ENCODE measurements around the gene POLD3.

POLD3 gene

GRCh38 chr11:74626130-74626529, 33.7 kb downstream of the POLD3 start:
- Histone ChIP-seq H3K9ac (ENCODE audit: low read depth, low read length) (no peak overlapping the region), H3K9me3 (replicated peaks; ENCODE audit: low read length) (no peaks in the 10 kb centered on the region), H3K4me1 (ENCODE audit: control insufficient read depth, insufficient read depth, low read length) (no peaks in the 10 kb centered on the region), H3K27me3 (ENCODE audit: control insufficient read depth, insufficient read depth, low read length) (no peaks in the 10 kb centered on the region), H3K4me3 (ENCODE audit: low read length) (no peak overlapping the region), H3K4me2 (ENCODE audit: low read length) (no peak overlapping the region), H3K36me3 (ENCODE audit: insufficient read depth, low read length) (peaks cover 3% of the 10 kb centered on the region)

GRCh38 chr11:74626604-74627003, 34.2 kb downstream of the POLD3 start:
- no peak overlapping the region for H3K4me3 ChIP-seq (ENCODE audit: low read length)
- H3K4me1 ChIP-seq (ENCODE audit: control insufficient read depth, insufficient read depth, low read length) = no peaks in the 10 kb centered on the region
- no peak overlapping the region for H3K4me2 ChIP-seq (ENCODE audit: low read length)
- no peaks in the 10 kb centered on the region for H3K27me3 ChIP-seq (ENCODE audit: control insufficient read depth, insufficient read depth, low read length)
- no peak overlapping the region for H3K9ac ChIP-seq (ENCODE audit: low read depth, low read length)
- H3K9me3 ChIP-seq (replicated peaks; ENCODE audit: low read length) = no peaks in the 10 kb centered on the region
- H3K36me3 ChIP-seq (ENCODE audit: insufficient read depth, low read length) = peaks cover 3% of the 10 kb centered on the region

GRCh38 chr11:74627381-74627780, 35.0 kb downstream of the POLD3 start:
- Histone ChIP-seq H3K4me1 (ENCODE audit: control insufficient read depth, insufficient read depth, low read length) (no peaks in the 10 kb centered on the region), H3K4me3 (ENCODE audit: low read length) (no peak overlapping the region), H3K4me2 (ENCODE audit: low read length) (no peak overlapping the region), H3K9me3 (replicated peaks; ENCODE audit: low read length) (no peaks in the 10 kb centered on the region), H3K27me3 (ENCODE audit: control insufficient read depth, insufficient read depth, low read length) (no peaks in the 10 kb centered on the region), H3K36me3 (ENCODE audit: insufficient read depth, low read length) (peaks cover 5% of the 10 kb centered on the region), H3K9ac (ENCODE audit: low read depth, low read length) (no peak overlapping the region)

GRCh38 chr11:74630043-74630442, 37.7 kb downstream of the POLD3 start:
- H3K27me3 ChIP-seq (ENCODE audit: control insufficient read depth, insufficient read depth, low read length) = no peaks in the 10 kb centered on the region
- H3K36me3 ChIP-seq (ENCODE audit: insufficient read depth, low read length) = peaks cover 10% of the 10 kb centered on the region
- no peak overlapping the region for H3K4me3 ChIP-seq (ENCODE audit: low read length)
- H3K4me2 ChIP-seq (ENCODE audit: low read length) = no peak overlapping the region
- no peaks in the 10 kb centered on the region for H3K4me1 ChIP-seq (ENCODE audit: control insufficient read depth, insufficient read depth, low read length)
- no peak overlapping the region for H3K9ac ChIP-seq (ENCODE audit: low read depth, low read length)
- no peaks in the 10 kb centered on the region for H3K9me3 ChIP-seq (replicated peaks; ENCODE audit: low read length)

GRCh38 chr11:74633406-74634393, 41.3 kb downstream of the POLD3 start:
- Histone ChIP-seq H3K4me2 (ENCODE audit: low read length) (no peak overlapping the region), H3K36me3 (ENCODE audit: insufficient read depth, low read length) (peaks cover 6% of the 10 kb centered on the region), H3K9me3 (replicated peaks; ENCODE audit: low read length) (no peaks in the 10 kb centered on the region), H3K27me3 (ENCODE audit: control insufficient read depth, insufficient read depth, low read length) (no peaks in the 10 kb centered on the region), H3K9ac (ENCODE audit: low read depth, low read length) (no peak overlapping the region), H3K4me1 (ENCODE audit: control insufficient read depth, insufficient read depth, low read length) (peaks cover 13% of the 10 kb centered on the region), H3K4me3 (ENCODE audit: low read length) (no peak overlapping the region)

GRCh38 chr11:74634537-74634936, 42.2 kb downstream of the POLD3 start:
- Histone ChIP-seq H3K36me3 (ENCODE audit: insufficient read depth, low read length) (peaks cover 6% of the 10 kb centered on the region), H3K9ac (ENCODE audit: low read depth, low read length) (no peak overlapping the region), H3K4me3 (ENCODE audit: low read length) (no peak overlapping the region), H3K4me1 (ENCODE audit: control insufficient read depth, insufficient read depth, low read length) (peaks cover 13% of the 10 kb centered on the region), H3K9me3 (replicated peaks; ENCODE audit: low read length) (no peaks in the 10 kb centered on the region), H3K27me3 (ENCODE audit: control insufficient read depth, insufficient read depth, low read length) (no peaks in the 10 kb centered on the region), H3K4me2 (ENCODE audit: low read length) (no peak overlapping the region)

- Histone ChIP-seq H3K4me1 (ENCODE audit: control insufficient read depth, insufficient read depth, low read length) (peaks cover 13% of the 10 kb centered on the region), H3K4me3 (ENCODE audit: low read length) (no peak overlapping the region), H3K4me2 (ENCODE audit: low read length) (no peak overlapping the region), H3K9me3 (replicated peaks; ENCODE audit: low read length) (no peaks in the 10 kb centered on the region), H3K36me3 (ENCODE audit: insufficient read depth, low read length) (peaks cover 22% of the 10 kb centered on the region), H3K27me3 (ENCODE audit: control insufficient read depth, insufficient read depth, low read length) (no peaks in the 10 kb centered on the region), H3K9ac (ENCODE audit: low read depth, low read length) (peak overlapping the region; percentile 15)
These were observed 44.3 kb downstream of the POLD3 start for GRCh38 chr11:74636630-74637184.

GRCh38 chr11:74637700-74638099, 45.3 kb downstream of the POLD3 start:
- H3K27me3 ChIP-seq (ENCODE audit: control insufficient read depth, insufficient read depth, low read length) = no peaks in the 10 kb centered on the region
- H3K9me3 ChIP-seq (replicated peaks; ENCODE audit: low read length) = no peaks in the 10 kb centered on the region
- no peak overlapping the region for H3K4me3 ChIP-seq (ENCODE audit: low read length)
- no peak overlapping the region for H3K4me2 ChIP-seq (ENCODE audit: low read length)
- peaks cover 23% of the 10 kb centered on the region for H3K36me3 ChIP-seq (ENCODE audit: insufficient read depth, low read length)
- H3K4me1 ChIP-seq (ENCODE audit: control insufficient read depth, insufficient read depth, low read length) = peaks cover 13% of the 10 kb centered on the region
- no peak overlapping the region for H3K9ac ChIP-seq (ENCODE audit: low read depth, low read length)

- no peaks in the 10 kb centered on the region for H3K9me3 ChIP-seq (replicated peaks; ENCODE audit: low read length)
These were observed 46.5 kb downstream of the POLD3 start for GRCh38 chr11:74638869-74639268.

GRCh38 chr11:74639533-74639932, 47.2 kb downstream of the POLD3 start:
- H3K36me3 ChIP-seq (ENCODE audit: insufficient read depth, low read length) = peaks cover 23% of the 10 kb centered on the region
- no peak overlapping the region for H3K9ac ChIP-seq (ENCODE audit: low read depth, low read length)
- no peak overlapping the region for H3K4me2 ChIP-seq (ENCODE audit: low read length)
- peaks cover 13% of the 10 kb centered on the region for H3K4me1 ChIP-seq (ENCODE audit: control insufficient read depth, insufficient read depth, low read length)
- no peaks in the 10 kb centered on the region for H3K27me3 ChIP-seq (ENCODE audit: control insufficient read depth, insufficient read depth, low read length)
- H3K4me3 ChIP-seq (ENCODE audit: low read length) = no peak overlapping the region
- no peaks in the 10 kb centered on the region for H3K9me3 ChIP-seq (replicated peaks; ENCODE audit: low read length)

More at GRCh38 chr11:74638869-74639268, 46.5 kb downstream of the POLD3 start:
- Histone ChIP-seq H3K27me3 (ENCODE audit: control insufficient read depth, insufficient read depth, low read length) (no peaks in the 10 kb centered on the region), H3K36me3 (ENCODE audit: insufficient read depth, low read length) (peaks cover 23% of the 10 kb centered on the region), H3K4me2 (ENCODE audit: low read length) (no peak overlapping the region), H3K4me1 (ENCODE audit: control insufficient read depth, insufficient read depth, low read length) (peaks cover 13% of the 10 kb centered on the region), H3K9ac (ENCODE audit: low read depth, low read length) (no peak overlapping the region), H3K4me3 (ENCODE audit: low read length) (no peak overlapping the region)

GRCh38 chr11:74641289-74641688, 48.9 kb downstream of the POLD3 start:
- H3K27me3 ChIP-seq (ENCODE audit: control insufficient read depth, insufficient read depth, low read length) = no peaks in the 10 kb centered on the region
- H3K36me3 ChIP-seq (ENCODE audit: insufficient read depth, low read length) = peaks cover 20% of the 10 kb centered on the region
- no peak overlapping the region for H3K4me2 ChIP-seq (ENCODE audit: low read length)
- H3K9ac ChIP-seq (ENCODE audit: low read depth, low read length) = no peak overlapping the region
- H3K4me3 ChIP-seq (ENCODE audit: low read length) = no peak overlapping the region
- H3K9me3 ChIP-seq (replicated peaks; ENCODE audit: low read length) = no peaks in the 10 kb centered on the region
- H3K4me1 ChIP-seq (ENCODE audit: control insufficient read depth, insufficient read depth, low read length) = peaks cover 10% of the 10 kb centered on the region

Measured in skeletal muscle satellite cell (primary cell).